Thyroid gland (tissue), 4 donors: ENCODE data around the gene BICD1. TPM values are rescaled to one million over a fixed set of nuclear protein-coding genes. Genes with fewer than 3 reads are reported as not detected.

Source experiments
- DNase-seq, 2 donors: peaks; one replicate each; pipeline ENCODE4 v3.0.0-alpha.2; 2019
- H3K27ac ChIP-seq, 3 donors: fragments of 200-600 bp; sonication (generic); 1 replicate in 2 of 3; 2 replicates in 1 of 3; pipeline ENCODE4 v1.5.1; 2016 to 2019; ENCODE audit warnings: mild to moderate bottlenecking in 1 of 3, moderate library complexity in 1 of 3
- H3K27me3 ChIP-seq: fragments of 200-600 bp; sonication (generic); one replicate; pipeline ENCODE4 v1.5.1; 2019
- H3K36me3 ChIP-seq, 2 donors: fragments of 200-600 bp; sonication (generic); one replicate each; pipeline ENCODE4 v1.5.1; 2016 to 2019
- H3K4me1 ChIP-seq, 2 donors: fragments of 200-600 bp; sonication (generic); one replicate each; pipeline ENCODE4 v1.5.1; 2017 to 2019
- H3K4me3 ChIP-seq, 3 donors: fragments of 200-600 bp; sonication (generic); replicated peaks in 1 of 3; 1 replicate in 2 of 3; 2 replicates in 1 of 3; pipeline ENCODE4 v1.5.1; 2016; ENCODE audit warnings: mild to moderate bottlenecking in 1 of 3
- H3K9me3 ChIP-seq: fragments of 200-600 bp; sonication (generic); one replicate; pipeline ENCODE4 v1.5.1; 2017
- CTCF ChIP-seq, 6 experiments: fragments of 200-600 bp in 3 of 6; fragments of 450-650 bp in 3 of 6; sonication (generic) in 3 of 6; IDR thresholded peaks; one replicate each; pipeline ENCODE4 v1.5.1; 2016 to 2019; ENCODE audit warnings: antibody characterized with exemption in 6 of 6, mild to moderate bottlenecking in 2 of 6, inconsistent platforms in 1 of 6, moderate library complexity in 1 of 6
- POLR2A ChIP-seq, 2 donors: fragments of 450-650 bp; IDR thresholded peaks; one replicate each; pipeline ENCODE4 v1.6.1; 2017; ENCODE audit warnings: antibody characterized with exemption in 2 of 2, mild to moderate bottlenecking in 2 of 2, moderate library complexity in 1 of 2
- WGBS, 2 donors: methylation state at CpG; one replicate each; pipeline ENCODE4 v1.1.5; 2017; 5-methylcytosine and 5-hydroxymethylcytosine counted together
- intact Hi-C: fragments of 100-400 bp; cut with DNase I; formaldehyde crosslinking; loops from one replicate; pipeline ENCODE4 v1.15.1; 2023
- small RNA-seq: library from RNA; depleted of rRNA; stranded (forward); fragments of <200 nt; gene quantifications from one replicate; pipeline ENCODE3, GENCODE V24; 2016
- total RNA-seq, 4 donors: library from RNA; depleted of rRNA; stranded (reverse); fragments of >200 nt; gene quantifications; one replicate each; pipeline ENCODE4 v1.2.3, GENCODE V29; 2016

BICD1 gene
- total RNA-seq, 4 donors from 2014 or later: 16.7 to 33.7 (median 24.7) TPM

DNA sequence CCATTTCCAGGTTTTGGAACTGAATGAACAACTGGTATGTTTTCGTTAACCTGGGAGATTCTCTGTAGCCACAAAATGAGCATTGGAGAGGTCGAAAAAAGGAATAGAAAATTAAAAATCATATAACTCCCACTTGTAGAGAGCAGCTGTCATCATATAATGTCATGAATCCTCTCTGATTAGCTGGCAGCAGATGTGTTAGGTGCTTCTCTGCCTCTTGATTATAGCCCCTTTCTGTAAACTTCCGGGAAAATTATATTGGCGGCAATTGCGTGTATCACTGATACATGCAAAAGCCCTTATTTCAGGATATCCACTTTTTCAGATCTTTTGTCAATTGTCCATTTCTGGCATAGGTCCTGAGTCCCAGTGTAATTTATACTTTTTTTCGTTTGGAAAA, 324.4 kb downstream of the BICD1 start:
- 84 to 89% methylated on average over 6 of the region's 6 CpGs for WGBS, 2 donors
- Histone ChIP-seq H3K9me3 (no peaks in the 10 kb centered on the region), H3K36me3 (no peaks in the 10 kb centered on the region), H3K27me3 (no peaks in the 10 kb centered on the region), H3K4me1 (no peaks in the 10 kb centered on the region), H3K4me3 (no peak overlapping the region), H3K27ac (no peak overlapping the region)
- intact Hi-C loops: no loop called here
- no peak for DNase-seq
- TF ChIP-seq POLR2A (IDR thresholded peaks at IDR 0.05): no peak
- no peak for TF ChIP-seq CTCF (IDR thresholded peaks at IDR 0.05)

Small RNA genes within 50 kb of the gene (small RNA-seq; reads per million reads assigned to genes)
- gene AC048344.2 (not detected), gene AC048344.3 (not detected), gene RF00019 (not detected)

Other genes starting within 250 kb of the BICD1 start
- 10 to 100 TPM; 62.5 to 75.1 (median 63.3) TPM for gene RESF1, start 147.4 kb upstream of the BICD1 start, total RNA-seq